DMS53 treated with DMSO at 0.1 percent for 48 hours (cell line): ENCODE measurements around the gene PTGES2.
A peak's percentile ranks its signal among the peaks of the same experiment; 100 is the strongest.

Experiments
- DNase-seq: peaks from one replicate; lab custom pipeline; 2025; ENCODE audit not compliant: unreplicated experiment; lab: John Stamatoyannopoulos, UW

Gene PTGES2

GRCh38 chr9:128106181-128106939 is 21.2 kb downstream of the PTGES2 start:
- DNase-seq, result no peak

GRCh38 chr9:128105538-128106175 is 21.9 kb downstream of the PTGES2 start:
- DNase-seq, result no peak

GRCh38 chr9:128104171-128104618 is 23.3 kb downstream of the PTGES2 start:
- DNase-seq, result peak; percentile 63

GRCh38 chr9:128103589-128103962 is 24.0 kb downstream of the PTGES2 start:
- DNase-seq, result peak; percentile 24

GRCh38 chr9:128102861-128103588 is 24.5 kb downstream of the PTGES2 start:
- DNase-seq, result peak; percentile 83

- no peak for DNase-seq
These were observed 25.3 kb downstream of the PTGES2 start for GRCh38 chr9:128102196-128102595.

GRCh38 chr9:128101690-128102089 is 25.8 kb downstream of the PTGES2 start:
- no peak for DNase-seq

GRCh38 chr9:128101231-128101661 is 26.3 kb downstream of the PTGES2 start:
- DNase-seq, result no peak

- DNase-seq, result no peak
These were observed 26.9 kb downstream of the PTGES2 start for GRCh38 chr9:128100581-128100980.

- no peak for DNase-seq
These were observed 27.5 kb downstream of the PTGES2 start for GRCh38 chr9:128099932-128100491.

GRCh38 chr9:128099231-128099931 is 28.1 kb downstream of the PTGES2 start:
- DNase-seq, result no peak

GRCh38 chr9:128098297-128099230 is 29.0 kb downstream of the PTGES2 start:
- DNase-seq, result peak; percentile 96

GRCh38 chr9:128097543-128098296 is 29.8 kb downstream of the PTGES2 start:
- DNase-seq, result no peak

GRCh38 chr9:128096616-128097536 is 30.7 kb downstream of the PTGES2 start:
- no peak for DNase-seq

- DNase-seq, result no peak
These were observed 32.5 kb downstream of the PTGES2 start for GRCh38 chr9:128094950-128095544.

- DNase-seq, result peak; percentile 93
These were observed 33.2 kb downstream of the PTGES2 start for GRCh38 chr9:128094166-128094949.

GRCh38 chr9:128093011-128093410 is 34.5 kb downstream of the PTGES2 start:
- no peak for DNase-seq
